Stimulated activated naive CD8-positive, alpha-beta T cell treated with anti-CD3 and anti-CD28 coated beads, Interleukin-15, amount 100 ng/mL, for 72 hours (primary cell): Measurements from ENCODE around the gene RHOG.
A peak's percentile ranks its signal among the peaks of the same experiment; 100 is the strongest.

Source experiments
- ATAC-seq: fragments of 150-1000 bp; cut with Tn5 transposase; 2 replicates; pipeline ENCODE4 v1.10.0; 2021; ENCODE audit warnings: mild to moderate bottlenecking, moderate library complexity
- DNase-seq, 2 donors: peaks; one replicate each; pipeline ENCODE4 v3.0.0; 2021 to 2022
- H3K27ac Mint-ChIP-seq, 2 donors: one replicate each; pipeline ENCODE4 v1.8.0; 2022; ENCODE audit warnings: mild to moderate bottlenecking in 2 of 2, mixed read lengths in 2 of 2, moderate library complexity in 2 of 2
- H3K27me3 Mint-ChIP-seq: one replicate; pipeline ENCODE4 v1.8.0; 2022; ENCODE audit warnings: mixed read lengths
- H3K4me1 Mint-ChIP-seq: one replicate; pipeline ENCODE4 v1.8.0; 2022; ENCODE audit warnings: mild to moderate bottlenecking, mixed read lengths
- H3K4me3 Mint-ChIP-seq, 2 donors: one replicate each; pipeline ENCODE4 v1.8.0; 2022; ENCODE audit warnings: mild to moderate bottlenecking in 2 of 2, mixed read lengths in 2 of 2, moderate library complexity in 1 of 2
- H3K9me3 Mint-ChIP-seq, 2 donors: one replicate each; pipeline ENCODE4 v1.8.0; 2022; ENCODE audit warnings: mixed read lengths in 2 of 2

The RHOG gene

GRCh38 chr11:3831378-3832239 is 9.2 kb downstream of the RHOG start:
- DNase-seq (no peak), ATAC-seq (peak; percentile 56)
- no peaks in the 10 kb centered on the region for H3K27me3 Mint-ChIP-seq
- H3K4me1 Mint-ChIP-seq = peaks cover 82% of the 10 kb centered on the region
- peak overlapping the region; percentile 65 to 71 for H3K4me3 Mint-ChIP-seq
- H3K27ac Mint-ChIP-seq = peak overlapping the region; percentile 56 to 88
- no peaks in the 10 kb centered on the region for H3K9me3 Mint-ChIP-seq

- H3K9me3 Mint-ChIP-seq = no peaks in the 10 kb centered on the region
- DNase-seq (no peak), ATAC-seq (no peak)
- no peaks in the 10 kb centered on the region for H3K27me3 Mint-ChIP-seq
- peak overlapping the region in 1 of 2 donors; percentile 25 for H3K4me3 Mint-ChIP-seq
- peaks cover 83% of the 10 kb centered on the region for H3K4me1 Mint-ChIP-seq
- peak overlapping the region; percentile 28 to 85 for H3K27ac Mint-ChIP-seq
These were observed 10.0 kb downstream of the RHOG start for GRCh38 chr11:3830730-3831129.

- Mint-ChIP-seq H3K27me3 (no peaks in the 10 kb centered on the region), H3K9me3 (no peaks in the 10 kb centered on the region), H3K4me1 (peaks cover 83% of the 10 kb centered on the region), H3K4me3 (no peak overlapping the region), H3K27ac (peak overlapping the region; percentile 13 to 85)
- ATAC-seq = no peak
- no peak for DNase-seq
These were observed 10.7 kb downstream of the RHOG start for GRCh38 chr11:3830088-3830487.

GRCh38 chr11:3827434-3828186 is 13.1 kb downstream of the RHOG start:
- H3K27me3 Mint-ChIP-seq = no peaks in the 10 kb centered on the region
- no peak for DNase-seq
- H3K4me1 Mint-ChIP-seq = peaks cover 73% of the 10 kb centered on the region
- no peak overlapping the region for H3K4me3 Mint-ChIP-seq
- ATAC-seq = no peak
- H3K9me3 Mint-ChIP-seq = no peaks in the 10 kb centered on the region
- peak overlapping the region; percentile 13 to 25 for H3K27ac Mint-ChIP-seq

- Mint-ChIP-seq H3K4me3 (no peak overlapping the region), H3K27ac (peak overlapping the region; percentile 34 to 65), H3K9me3 (no peaks in the 10 kb centered on the region), H3K4me1 (peaks cover 64% of the 10 kb centered on the region), H3K27me3 (no peaks in the 10 kb centered on the region)
- no peak for ATAC-seq
- DNase-seq = no peak
These were observed 14.0 kb downstream of the RHOG start for GRCh38 chr11:3826721-3827120.

GRCh38 chr11:3825473-3826154 is 15.1 kb downstream of the RHOG start:
- DNase-seq = peak in 1 of 2 donors; percentile 14
- peak; percentile 33 for ATAC-seq
- Mint-ChIP-seq H3K27me3 (no peaks in the 10 kb centered on the region), H3K4me1 (peaks cover 53% of the 10 kb centered on the region), H3K4me3 (no peak overlapping the region), H3K27ac (peak overlapping the region in 1 of 2 donors; percentile 7), H3K9me3 (no peaks in the 10 kb centered on the region)

GRCh38 chr11:3824714-3825472 is 15.9 kb downstream of the RHOG start:
- no peak overlapping the region for H3K4me3 Mint-ChIP-seq
- H3K4me1 Mint-ChIP-seq = peaks cover 46% of the 10 kb centered on the region
- DNase-seq = peak; percentile 79 to 83
- peak; percentile 91 for ATAC-seq
- H3K9me3 Mint-ChIP-seq = no peaks in the 10 kb centered on the region
- H3K27ac Mint-ChIP-seq = peak overlapping the region; percentile 53 to 74
- no peaks in the 10 kb centered on the region for H3K27me3 Mint-ChIP-seq

GRCh38 chr11:3823762-3824506 is 16.8 kb downstream of the RHOG start:
- ATAC-seq (no peak), DNase-seq (no peak)
- Mint-ChIP-seq H3K4me3 (no peak overlapping the region), H3K4me1 (peaks cover 46% of the 10 kb centered on the region), H3K27me3 (no peaks in the 10 kb centered on the region), H3K27ac (peak overlapping the region in 1 of 2 donors; percentile 24), H3K9me3 (no peaks in the 10 kb centered on the region)

- ATAC-seq (no peak), DNase-seq (no peak)
- Mint-ChIP-seq H3K27ac (no peak overlapping the region), H3K9me3 (no peaks in the 10 kb centered on the region), H3K4me1 (peaks cover 46% of the 10 kb centered on the region), H3K4me3 (no peak overlapping the region), H3K27me3 (no peaks in the 10 kb centered on the region)
These were observed 17.5 kb downstream of the RHOG start for GRCh38 chr11:3823303-3823702.

GRCh38 chr11:3822312-3822711 is 18.4 kb downstream of the RHOG start:
- ATAC-seq (no peak), DNase-seq (no peak)
- no peak overlapping the region for H3K4me3 Mint-ChIP-seq
- H3K27me3 Mint-ChIP-seq = no peaks in the 10 kb centered on the region
- H3K9me3 Mint-ChIP-seq = no peaks in the 10 kb centered on the region
- H3K4me1 Mint-ChIP-seq = peaks cover 37% of the 10 kb centered on the region
- no peak overlapping the region for H3K27ac Mint-ChIP-seq

- DNase-seq (no peak), ATAC-seq (no peak)
- H3K4me3 Mint-ChIP-seq = no peak overlapping the region
- H3K4me1 Mint-ChIP-seq = peaks cover 24% of the 10 kb centered on the region
- no peak overlapping the region for H3K27ac Mint-ChIP-seq
- H3K9me3 Mint-ChIP-seq = no peaks in the 10 kb centered on the region
- no peaks in the 10 kb centered on the region for H3K27me3 Mint-ChIP-seq
These were observed 19.8 kb downstream of the RHOG start for GRCh38 chr11:3820971-3821370.

- Mint-ChIP-seq H3K4me1 (no peaks in the 10 kb centered on the region), H3K4me3 (no peak overlapping the region), H3K9me3 (no peaks in the 10 kb centered on the region), H3K27ac (peak overlapping the region in 1 of 2 donors; percentile 83), H3K27me3 (no peaks in the 10 kb centered on the region)
- ATAC-seq = no peak
- no peak for DNase-seq
These were observed 23.5 kb downstream of the RHOG start for GRCh38 chr11:3817181-3817800.

- H3K27ac Mint-ChIP-seq = no peak overlapping the region
- H3K4me3 Mint-ChIP-seq = no peak overlapping the region
- no peak for ATAC-seq
- H3K9me3 Mint-ChIP-seq = no peaks in the 10 kb centered on the region
- H3K4me1 Mint-ChIP-seq = no peaks in the 10 kb centered on the region
- no peak for DNase-seq
- no peaks in the 10 kb centered on the region for H3K27me3 Mint-ChIP-seq
These were observed 24.1 kb downstream of the RHOG start for GRCh38 chr11:3816673-3817072.

GRCh38 chr11:3815845-3816244 is 24.9 kb downstream of the RHOG start:
- H3K27me3 Mint-ChIP-seq = no peaks in the 10 kb centered on the region
- ATAC-seq (no peak), DNase-seq (no peak)
- H3K27ac Mint-ChIP-seq = no peak overlapping the region
- H3K4me3 Mint-ChIP-seq = no peak overlapping the region
- peaks cover 8% of the 10 kb centered on the region for H3K4me1 Mint-ChIP-seq
- no peaks in the 10 kb centered on the region for H3K9me3 Mint-ChIP-seq
